ENCODE results near the gene SYP.

DNA sequence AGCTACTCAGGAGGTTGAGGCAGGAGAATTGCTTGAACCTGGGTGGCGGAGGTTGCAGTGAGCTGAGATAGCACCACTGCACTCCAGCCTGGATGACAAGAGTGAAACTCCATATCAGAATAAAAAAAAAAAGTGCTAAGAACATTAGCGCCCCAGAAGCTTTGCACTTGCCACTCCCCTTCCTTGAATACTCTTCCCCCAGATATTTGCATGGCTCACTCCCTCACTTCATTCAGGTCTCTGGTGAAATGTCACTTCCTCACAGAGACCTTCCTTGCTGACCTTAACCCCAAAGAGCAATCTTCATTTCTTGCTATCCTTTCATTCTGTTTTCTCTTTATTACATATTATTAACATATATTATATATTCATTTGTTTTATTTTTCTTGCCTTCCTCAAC lies 21.9 kb upstream of the SYP start:
- no peak for TF ChIP-seq EZH2 (IDR thresholded peaks at IDR 0.05; ENCODE audit: borderline replicate concordance)
- TF ChIP-seq, protein P1, sequence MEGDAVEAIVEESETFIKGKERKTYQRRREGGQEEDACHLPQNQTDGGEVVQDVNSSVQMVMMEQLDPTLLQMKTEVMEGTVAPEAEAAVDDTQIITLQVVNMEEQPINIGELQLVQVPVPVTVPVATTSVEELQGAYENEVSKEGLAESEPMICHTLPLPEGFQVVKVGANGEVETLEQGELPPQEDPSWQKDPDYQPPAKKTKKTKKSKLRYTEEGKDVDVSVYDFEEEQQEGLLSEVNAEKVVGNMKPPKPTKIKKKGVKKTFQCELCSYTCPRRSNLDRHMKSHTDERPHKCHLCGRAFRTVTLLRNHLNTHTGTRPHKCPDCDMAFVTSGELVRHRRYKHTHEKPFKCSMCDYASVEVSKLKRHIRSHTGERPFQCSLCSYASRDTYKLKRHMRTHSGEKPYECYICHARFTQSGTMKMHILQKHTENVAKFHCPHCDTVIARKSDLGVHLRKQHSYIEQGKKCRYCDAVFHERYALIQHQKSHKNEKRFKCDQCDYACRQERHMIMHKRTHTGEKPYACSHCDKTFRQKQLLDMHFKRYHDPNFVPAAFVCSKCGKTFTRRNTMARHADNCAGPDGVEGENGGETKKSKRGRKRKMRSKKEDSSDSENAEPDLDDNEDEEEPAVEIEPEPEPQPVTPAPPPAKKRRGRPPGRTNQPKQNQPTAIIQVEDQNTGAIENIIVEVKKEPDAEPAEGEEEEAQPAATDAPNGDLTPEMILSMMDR (IDR thresholded peaks at IDR 0.05; ENCODE audit: poor library complexity) = no peak

All from hepatocyte (in vitro differentiated cells).